ENCODE measurements around the gene JCAD.

DNA sequence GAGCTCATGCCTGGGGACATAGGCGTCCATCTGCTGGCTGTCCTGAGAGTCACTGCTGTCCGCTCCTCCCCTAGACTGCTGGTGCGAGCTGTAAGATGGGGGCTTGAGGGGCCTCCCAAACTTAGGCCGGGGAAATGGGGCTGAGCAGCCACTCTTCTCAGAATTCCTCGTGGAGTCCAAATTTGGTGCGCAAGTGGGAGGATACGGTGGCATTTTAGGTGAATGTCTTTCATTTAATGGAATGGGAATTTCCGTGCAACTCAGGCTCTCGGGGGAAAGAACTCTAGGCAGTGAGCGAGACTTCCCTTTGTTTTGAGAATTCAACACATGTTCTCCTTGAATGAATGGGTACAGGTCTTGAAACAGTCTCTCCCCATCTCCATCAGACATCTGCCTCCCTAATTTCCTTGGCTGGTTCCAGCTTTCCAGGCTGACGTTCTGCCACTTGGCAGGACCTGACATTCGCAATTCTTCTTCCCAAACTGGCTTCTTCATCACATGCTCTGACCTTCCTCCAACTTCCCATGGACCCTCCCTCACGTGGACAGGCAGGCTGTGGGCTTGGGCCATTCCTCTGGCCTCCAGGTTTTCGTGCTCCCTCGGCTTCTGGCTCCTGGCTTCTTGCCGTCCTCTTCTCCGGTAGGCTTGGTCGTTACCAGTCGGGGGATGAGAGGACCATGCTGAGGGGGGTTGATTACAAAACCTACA, 30.1 kb downstream of the JCAD start:
- TF ChIP-seq, protein P1, sequence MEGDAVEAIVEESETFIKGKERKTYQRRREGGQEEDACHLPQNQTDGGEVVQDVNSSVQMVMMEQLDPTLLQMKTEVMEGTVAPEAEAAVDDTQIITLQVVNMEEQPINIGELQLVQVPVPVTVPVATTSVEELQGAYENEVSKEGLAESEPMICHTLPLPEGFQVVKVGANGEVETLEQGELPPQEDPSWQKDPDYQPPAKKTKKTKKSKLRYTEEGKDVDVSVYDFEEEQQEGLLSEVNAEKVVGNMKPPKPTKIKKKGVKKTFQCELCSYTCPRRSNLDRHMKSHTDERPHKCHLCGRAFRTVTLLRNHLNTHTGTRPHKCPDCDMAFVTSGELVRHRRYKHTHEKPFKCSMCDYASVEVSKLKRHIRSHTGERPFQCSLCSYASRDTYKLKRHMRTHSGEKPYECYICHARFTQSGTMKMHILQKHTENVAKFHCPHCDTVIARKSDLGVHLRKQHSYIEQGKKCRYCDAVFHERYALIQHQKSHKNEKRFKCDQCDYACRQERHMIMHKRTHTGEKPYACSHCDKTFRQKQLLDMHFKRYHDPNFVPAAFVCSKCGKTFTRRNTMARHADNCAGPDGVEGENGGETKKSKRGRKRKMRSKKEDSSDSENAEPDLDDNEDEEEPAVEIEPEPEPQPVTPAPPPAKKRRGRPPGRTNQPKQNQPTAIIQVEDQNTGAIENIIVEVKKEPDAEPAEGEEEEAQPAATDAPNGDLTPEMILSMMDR (conservative IDR thresholded peaks at IDR 0.05), result no peak
- no peak for TF ChIP-seq EZH2 (IDR thresholded peaks at IDR 0.05; ENCODE audit: low read depth)

Measured in PC-9 (cell line).